HEK293 (cell line): ENCODE results near the gene USP5.

ENCODE experiments used
- AEBP2 ChIP-seq: fragments of 450-650 bp; formaldehyde crosslinking; IDR thresholded peaks from 2 replicates; pipeline ENCODE4 v1.5.1; 2016; ENCODE audit warnings: missing biosample characterization, missing genetic modification characterization, borderline replicate concordance
- BCL11B ChIP-seq: fragments of 450-650 bp; formaldehyde crosslinking; IDR thresholded peaks from 2 replicates; pipeline ENCODE4 v1.5.1; 2016; ENCODE audit warnings: low read depth, missing biosample characterization, missing genetic modification characterization
- GLI4 ChIP-seq: fragments of 450-650 bp; formaldehyde crosslinking; IDR thresholded peaks from 2 replicates; pipeline ENCODE4 v1.5.1; 2016; ENCODE audit warnings: missing biosample characterization, missing genetic modification characterization
- GLIS1 ChIP-seq: fragments of 450-650 bp; formaldehyde crosslinking; IDR thresholded peaks from 2 replicates; pipeline ENCODE4 v1.5.1; 2016; ENCODE audit warnings: missing biosample characterization, missing genetic modification characterization
- KLF17 ChIP-seq: fragments of 450-650 bp; formaldehyde crosslinking; IDR thresholded peaks from 2 replicates; pipeline ENCODE4 v1.5.1; 2016; ENCODE audit warnings: missing biosample characterization, missing genetic modification characterization
- MEIS1 ChIP-seq: sonication (generic); formaldehyde crosslinking; IDR thresholded peaks from 2 replicates; pipeline ENCODE4 v1.8.1; 2022; ENCODE audit warnings: missing genetic modification reagents, mild to moderate bottlenecking, borderline replicate concordance
- MZF1 ChIP-seq: fragments of 450-650 bp; formaldehyde crosslinking; IDR thresholded peaks from 2 replicates; pipeline ENCODE4 v1.5.1; 2017; ENCODE audit warnings: missing biosample characterization, missing genetic modification characterization, borderline replicate concordance
- SP2 ChIP-seq: fragments of 450-650 bp; formaldehyde crosslinking; IDR thresholded peaks from 2 replicates; pipeline ENCODE4 v1.5.1; 2016; ENCODE audit warnings: missing biosample characterization, missing genetic modification characterization
- ZIC2 ChIP-seq: fragments of 450-650 bp; formaldehyde crosslinking; IDR thresholded peaks from 2 replicates; pipeline ENCODE4 v1.5.1; 2016; ENCODE audit warnings: missing biosample characterization, missing genetic modification characterization
- ZNF121 ChIP-seq: fragments of 450-650 bp; formaldehyde crosslinking; IDR thresholded peaks from 2 replicates; pipeline ENCODE4 v1.5.1; 2016; ENCODE audit warnings: missing biosample characterization, missing genetic modification characterization
- ZNF138 ChIP-seq: fragments of 450-650 bp; formaldehyde crosslinking; IDR thresholded peaks from 2 replicates; pipeline ENCODE4 v1.5.1; 2016; ENCODE audit warnings: missing biosample characterization, missing genetic modification characterization, borderline replicate concordance
- ZNF174 ChIP-seq: fragments of 450-650 bp; formaldehyde crosslinking; IDR thresholded peaks from 2 replicates; pipeline ENCODE4 v1.5.0; 2017; ENCODE audit warnings: missing biosample characterization, mild to moderate bottlenecking, missing genetic modification characterization
- ZNF211 ChIP-seq: fragments of 450-650 bp; formaldehyde crosslinking; IDR thresholded peaks from 2 replicates; pipeline ENCODE4 v1.5.1; 2016; ENCODE audit warnings: low read depth, missing biosample characterization, missing genetic modification characterization
- ZNF24 ChIP-seq: fragments of 450-650 bp; formaldehyde crosslinking; IDR thresholded peaks from 2 replicates; pipeline ENCODE4 v1.5.1; 2016; ENCODE audit warnings: missing biosample characterization, missing genetic modification characterization
- ZNF274 ChIP-seq, 2 experiments: fragments of 200-500 bp in 1 of 2; fragments of 450-650 bp in 1 of 2; sonication (Bioruptor generic) in 1 of 2; formaldehyde crosslinking in 1 of 2; IDR thresholded peaks; 2 replicates each; pipeline versions ENCODE4 v1.5.1 to v1.6.1; 2014 to 2016; ENCODE audit warnings: borderline replicate concordance in 1 of 2, inconsistent platforms in 1 of 2, low read length in 1 of 2, missing biosample characterization in 1 of 2, missing genetic modification characterization in 1 of 2
- ZNF341 ChIP-seq: fragments of 450-650 bp; formaldehyde crosslinking; IDR thresholded peaks from 2 replicates; pipeline ENCODE4; 2016; ENCODE audit warnings: low read depth, missing biosample characterization, missing genetic modification characterization
- ZNF37A ChIP-seq: fragments of 450-650 bp; IDR thresholded peaks from 2 replicates; pipeline ENCODE4 v1.5.1; 2018; ENCODE audit warnings: missing biosample characterization, missing genetic modification characterization
- ZNF394 ChIP-seq: fragments of 450-650 bp; formaldehyde crosslinking; IDR thresholded peaks from 2 replicates; pipeline ENCODE4 v1.5.1; 2016; ENCODE audit warnings: missing biosample characterization, missing genetic modification characterization, mild to moderate bottlenecking, moderate library complexity, borderline replicate concordance
- ZNF449 ChIP-seq: fragments of 450-650 bp; formaldehyde crosslinking; IDR thresholded peaks from 2 replicates; pipeline ENCODE4 v1.5.1; 2017; ENCODE audit warnings: missing biosample characterization, mild to moderate bottlenecking, missing genetic modification characterization, moderate library complexity
- ZNF529 ChIP-seq: fragments of 450-650 bp; formaldehyde crosslinking; IDR thresholded peaks from 2 replicates; pipeline ENCODE4 v1.5.1; 2017; ENCODE audit warnings: missing genetic modification characterization, missing biosample characterization; ENCODE audit not compliant: insufficient replicate concordance
- ZNF530 ChIP-seq: fragments of 450-650 bp; formaldehyde crosslinking; IDR thresholded peaks from 2 replicates; pipeline ENCODE4 v1.5.1; 2016; ENCODE audit warnings: low read depth, missing biosample characterization, missing genetic modification characterization
- ZNF610 ChIP-seq: fragments of 450-650 bp; formaldehyde crosslinking; IDR thresholded peaks from 2 replicates; pipeline ENCODE4 v1.5.1; 2016; ENCODE audit warnings: missing biosample characterization, missing genetic modification characterization, borderline replicate concordance
- ZNF658 ChIP-seq: fragments of 450-650 bp; formaldehyde crosslinking; IDR thresholded peaks from 2 replicates; pipeline ENCODE4; 2016; ENCODE audit warnings: missing biosample characterization, missing genetic modification characterization
- ZNF747 ChIP-seq: fragments of 450-650 bp; formaldehyde crosslinking; IDR thresholded peaks from 2 replicates; pipeline ENCODE4 v1.5.1; 2016; ENCODE audit warnings: missing biosample characterization, missing genetic modification characterization
- TF ChIP-seq, protein P1 (sequence below): fragments of 450-650 bp; formaldehyde crosslinking; conservative IDR thresholded peaks from 2 replicates; pipeline ENCODE4 v1.5.1; 2016; ENCODE audit warnings: low read depth, missing biosample characterization, missing genetic modification characterization
- TF ChIP-seq, protein P2 (sequence below): fragments of 450-650 bp; formaldehyde crosslinking; IDR thresholded peaks from 2 replicates; pipeline ENCODE4 v1.5.1; 2017; ENCODE audit warnings: missing biosample characterization, missing genetic modification characterization
- TF ChIP-seq, protein P3 (sequence below): fragments of 450-650 bp; formaldehyde crosslinking; IDR thresholded peaks from 2 replicates; pipeline ENCODE4 v1.5.1; 2016; ENCODE audit warnings: missing biosample characterization, missing genetic modification characterization, low read depth

Gene USP5

GRCh38 chr12:6872073-6873048 lies 20.4 kb downstream of the USP5 start (continued):
- TF ChIP-seq GLI4 (tag by site-specific recombination) (no peak), ZNF24 (tag by site-specific recombination) (peak; percentile 63), ZNF174 (tag by site-specific recombination) (no peak), ZNF529 (tag by site-specific recombination) (no peak), ZNF37A (tag by site-specific recombination) (no peak), ZNF274 (IDR thresholded peaks at IDR 0.05; ENCODE audit: low read length) (no peak), ZNF274 (tag by site-specific recombination; IDR thresholded peaks at IDR 0.05; ENCODE audit: borderline replicate concordance) (no peak), MEIS1 (CRISPR knock-in tag) (no peak), ZNF658 (tag by site-specific recombination) (no peak), SP2 (tag by site-specific recombination) (peak; percentile 35; the same call in 1 of the 2 replicates), ZNF610 (tag by site-specific recombination) (no peak), AEBP2 (tag by site-specific recombination) (no peak), ZNF449 (tag by site-specific recombination) (no peak), GLIS1 (peak; percentile 44), MZF1 (no peak), ZNF747 (tag by site-specific recombination) (no peak), ZNF530 (no peak), KLF17 (tag by site-specific recombination) (peak; percentile 65; the same call in 1 of the 2 replicates), ZNF341 (peak; percentile 88), ZNF394 (tag by site-specific recombination) (peak; percentile 35; the same call in 1 of the 2 replicates), ZNF211 (no peak), BCL11B (tag by site-specific recombination) (no peak), ZNF138 (tag by site-specific recombination) (no peak), ZIC2 (tag by site-specific recombination) (no peak), ZNF121 (tag by site-specific recombination) (no peak)
- TF ChIP-seq, protein P1, sequence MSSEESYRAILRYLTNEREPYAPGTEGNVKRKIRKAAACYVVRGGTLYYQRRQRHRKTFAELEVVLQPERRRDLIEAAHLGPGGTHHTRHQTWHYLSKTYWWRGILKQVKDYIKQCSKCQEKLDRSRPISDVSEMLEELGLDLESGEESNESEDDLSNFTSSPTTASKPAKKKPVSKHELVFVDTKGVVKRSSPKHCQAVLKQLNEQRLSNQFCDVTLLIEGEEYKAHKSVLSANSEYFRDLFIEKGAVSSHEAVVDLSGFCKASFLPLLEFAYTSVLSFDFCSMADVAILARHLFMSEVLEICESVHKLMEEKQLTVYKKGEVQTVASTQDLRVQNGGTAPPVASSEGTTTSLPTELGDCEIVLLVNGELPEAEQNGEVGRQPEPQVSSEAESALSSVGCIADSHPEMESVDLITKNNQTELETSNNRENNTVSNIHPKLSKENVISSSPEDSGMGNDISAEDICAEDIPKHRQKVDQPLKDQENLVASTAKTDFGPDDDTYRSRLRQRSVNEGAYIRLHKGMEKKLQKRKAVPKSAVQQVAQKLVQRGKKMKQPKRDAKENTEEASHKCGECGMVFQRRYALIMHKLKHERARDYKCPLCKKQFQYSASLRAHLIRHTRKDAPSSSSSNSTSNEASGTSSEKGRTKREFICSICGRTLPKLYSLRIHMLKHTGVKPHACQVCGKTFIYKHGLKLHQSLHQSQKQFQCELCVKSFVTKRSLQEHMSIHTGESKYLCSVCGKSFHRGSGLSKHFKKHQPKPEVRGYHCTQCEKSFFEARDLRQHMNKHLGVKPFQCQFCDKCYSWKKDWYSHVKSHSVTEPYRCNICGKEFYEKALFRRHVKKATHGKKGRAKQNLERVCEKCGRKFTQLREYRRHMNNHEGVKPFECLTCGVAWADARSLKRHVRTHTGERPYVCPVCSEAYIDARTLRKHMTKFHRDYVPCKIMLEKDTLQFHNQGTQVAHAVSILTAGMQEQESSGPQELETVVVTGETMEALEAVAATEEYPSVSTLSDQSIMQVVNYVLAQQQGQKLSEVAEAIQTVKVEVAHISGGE (tag by site-specific recombination) = no peak
- TF ChIP-seq, protein P2, sequence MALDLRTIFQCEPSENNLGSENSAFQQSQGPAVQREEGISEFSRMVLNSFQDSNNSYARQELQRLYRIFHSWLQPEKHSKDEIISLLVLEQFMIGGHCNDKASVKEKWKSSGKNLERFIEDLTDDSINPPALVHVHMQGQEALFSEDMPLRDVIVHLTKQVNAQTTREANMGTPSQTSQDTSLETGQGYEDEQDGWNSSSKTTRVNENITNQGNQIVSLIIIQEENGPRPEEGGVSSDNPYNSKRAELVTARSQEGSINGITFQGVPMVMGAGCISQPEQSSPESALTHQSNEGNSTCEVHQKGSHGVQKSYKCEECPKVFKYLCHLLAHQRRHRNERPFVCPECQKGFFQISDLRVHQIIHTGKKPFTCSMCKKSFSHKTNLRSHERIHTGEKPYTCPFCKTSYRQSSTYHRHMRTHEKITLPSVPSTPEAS (tag by site-specific recombination) = no peak
- TF ChIP-seq, protein P3, sequence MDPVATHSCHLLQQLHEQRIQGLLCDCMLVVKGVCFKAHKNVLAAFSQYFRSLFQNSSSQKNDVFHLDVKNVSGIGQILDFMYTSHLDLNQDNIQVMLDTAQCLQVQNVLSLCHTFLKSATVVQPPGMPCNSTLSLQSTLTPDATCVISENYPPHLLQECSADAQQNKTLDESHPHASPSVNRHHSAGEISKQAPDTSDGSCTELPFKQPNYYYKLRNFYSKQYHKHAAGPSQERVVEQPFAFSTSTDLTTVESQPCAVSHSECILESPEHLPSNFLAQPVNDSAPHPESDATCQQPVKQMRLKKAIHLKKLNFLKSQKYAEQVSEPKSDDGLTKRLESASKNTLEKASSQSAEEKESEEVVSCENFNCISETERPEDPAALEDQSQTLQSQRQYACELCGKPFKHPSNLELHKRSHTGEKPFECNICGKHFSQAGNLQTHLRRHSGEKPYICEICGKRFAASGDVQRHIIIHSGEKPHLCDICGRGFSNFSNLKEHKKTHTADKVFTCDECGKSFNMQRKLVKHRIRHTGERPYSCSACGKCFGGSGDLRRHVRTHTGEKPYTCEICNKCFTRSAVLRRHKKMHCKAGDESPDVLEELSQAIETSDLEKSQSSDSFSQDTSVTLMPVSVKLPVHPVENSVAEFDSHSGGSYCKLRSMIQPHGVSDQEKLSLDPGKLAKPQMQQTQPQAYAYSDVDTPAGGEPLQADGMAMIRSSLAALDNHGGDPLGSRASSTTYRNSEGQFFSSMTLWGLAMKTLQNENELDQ (tag by site-specific recombination) = no peak
